Measurements from ENCODE around the gene LRP1B.

Gene LRP1B

DNA sequence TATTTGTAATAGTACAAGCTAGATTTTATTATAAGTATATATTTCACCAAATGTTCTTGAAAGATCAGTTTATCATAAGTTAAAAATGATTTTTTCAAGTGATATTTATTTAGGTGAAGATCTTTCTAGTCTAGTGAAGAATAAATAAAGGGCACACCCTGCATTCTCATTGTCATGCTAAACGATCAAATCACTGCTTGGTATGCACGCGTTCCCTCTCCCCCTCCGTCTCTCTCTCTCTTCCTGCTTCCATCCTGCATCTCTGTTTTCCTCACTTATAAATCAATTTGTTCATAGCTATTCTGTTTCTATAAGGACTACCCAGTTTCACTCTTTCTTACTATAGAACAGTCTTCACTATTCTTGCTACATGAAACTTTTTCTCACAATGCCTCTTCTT is 1067.4 kb downstream of the LRP1B start:
- no peak for DNase-seq

DNA sequence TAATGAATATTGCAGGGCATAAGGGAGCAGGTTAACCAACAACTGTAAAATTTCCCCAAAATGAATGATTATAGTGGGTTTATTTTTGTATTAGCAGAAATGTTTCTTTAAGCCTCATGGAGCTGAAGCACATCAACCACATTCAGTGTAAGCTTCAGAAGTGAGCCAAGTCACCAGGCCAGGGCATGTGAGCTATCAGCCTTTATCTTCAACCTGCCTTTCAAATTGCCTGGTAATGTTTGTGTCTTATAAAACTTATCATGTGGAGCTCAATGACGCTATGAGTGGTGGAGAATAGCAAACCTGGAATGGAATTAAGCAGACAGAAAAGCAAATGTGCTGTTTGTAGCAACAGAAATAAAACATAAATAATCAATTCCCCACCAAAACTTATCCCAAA is 1068.4 kb downstream of the LRP1B start:
- no peak for DNase-seq

- no peak for DNase-seq
Observed at GRCh38 chr2:141062031-141062430, 1068.8 kb downstream of the LRP1B start.

DNA sequence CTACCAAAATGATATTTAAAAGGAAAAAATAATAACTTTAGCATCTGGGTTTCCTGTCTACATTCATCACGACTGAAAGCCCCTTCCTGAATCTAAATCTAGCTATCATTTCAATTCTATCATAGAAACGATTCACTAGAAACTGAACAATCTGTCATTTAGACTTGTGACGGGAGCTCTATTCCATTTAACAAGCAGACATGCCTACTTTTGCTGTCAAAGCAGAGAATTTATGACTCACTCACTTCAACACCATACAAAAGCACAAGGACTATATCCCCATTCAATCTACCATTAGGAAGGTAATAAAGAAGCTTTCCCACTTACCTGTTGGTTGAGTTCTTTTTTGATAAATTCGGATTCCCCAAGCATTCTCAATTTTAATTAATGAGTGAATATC is 1072.3 kb downstream of the LRP1B start:
- no peak for DNase-seq

GRCh38 chr2:141055531-141055930 is 1075.3 kb downstream of the LRP1B start:
- DNase-seq = peak; percentile 65

DNA sequence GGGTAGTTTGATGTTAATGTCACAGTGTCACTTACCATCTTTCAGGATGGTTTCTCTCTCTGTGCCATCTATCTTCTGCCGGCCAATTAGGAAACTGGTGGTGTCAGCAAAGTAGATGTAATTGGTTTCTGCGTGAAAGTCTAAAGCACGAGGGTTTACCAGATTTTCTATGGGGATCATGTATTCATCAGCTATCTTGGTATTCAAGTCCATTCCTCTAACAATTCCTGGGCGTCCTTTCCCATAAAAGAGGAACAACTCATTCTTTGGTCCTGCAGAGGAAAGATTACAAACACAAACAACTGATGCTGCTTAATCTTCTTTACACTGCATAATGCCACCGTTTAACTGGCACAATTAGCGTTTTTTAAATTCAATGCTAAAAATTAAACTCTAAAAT is 1081.9 kb downstream of the LRP1B start:
- DNase-seq = no peak

DNA sequence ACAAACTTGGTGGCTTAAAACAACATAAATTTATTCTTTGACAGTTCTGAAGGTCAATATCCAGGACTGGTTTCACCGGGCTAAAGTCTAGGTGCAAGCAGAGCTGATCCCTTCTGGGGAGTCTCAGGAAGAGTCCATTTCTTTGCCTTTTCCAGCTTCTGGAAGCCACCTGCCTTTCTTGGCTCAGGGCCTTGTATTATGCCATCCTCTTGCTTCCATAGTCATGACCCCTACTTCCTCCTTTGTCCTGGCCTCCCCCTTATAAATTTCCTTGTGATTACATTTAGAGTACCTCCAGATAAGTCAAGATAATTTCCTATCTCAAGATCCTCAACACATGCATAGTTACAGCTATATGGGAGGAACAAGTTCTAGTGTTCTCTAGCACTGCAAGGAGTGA is 1089.5 kb downstream of the LRP1B start:
- peak; percentile 23 for DNase-seq

DNA sequence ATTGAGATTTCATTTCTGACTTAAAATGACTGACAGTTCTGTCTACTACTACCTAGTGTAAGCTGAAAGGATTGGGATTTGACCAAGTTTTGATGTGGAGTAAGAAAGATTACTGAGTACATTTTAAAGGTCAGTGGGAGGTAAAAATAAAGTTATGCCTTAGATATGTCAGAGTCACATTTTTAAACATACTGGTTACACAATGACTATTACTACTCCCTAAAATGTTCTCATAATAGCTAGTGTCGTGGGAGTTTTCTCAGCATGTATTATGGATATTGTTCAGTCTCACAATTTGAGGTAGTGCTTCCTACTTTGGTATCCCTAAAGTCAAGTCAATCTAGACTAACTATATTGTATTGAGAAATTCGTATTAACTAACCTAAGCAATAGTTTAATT is 1092.5 kb downstream of the LRP1B start:
- DNase-seq = no peak

DNA sequence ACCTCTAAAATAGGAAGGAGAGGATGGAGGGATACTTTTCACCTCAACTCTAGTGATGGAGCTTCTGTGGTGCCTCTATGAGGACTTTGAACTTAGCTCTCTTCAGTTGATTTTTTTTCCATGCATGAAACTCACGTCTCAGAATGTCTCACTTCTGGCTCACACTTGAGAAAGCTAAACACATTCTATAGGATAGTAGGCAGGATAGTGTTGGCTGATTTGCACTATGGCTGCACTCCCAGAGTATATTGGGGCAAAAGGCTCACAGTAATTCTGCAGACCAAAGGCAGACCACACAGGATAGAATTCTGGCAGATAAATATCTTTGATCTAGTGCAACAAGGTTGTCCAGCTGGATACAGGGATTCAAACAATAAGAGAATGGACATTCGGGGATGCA is 1093.5 kb downstream of the LRP1B start:
- no peak for DNase-seq

- no peak for DNase-seq
Observed at GRCh38 chr2:141035846-141036420, 1094.9 kb downstream of the LRP1B start.

DNA sequence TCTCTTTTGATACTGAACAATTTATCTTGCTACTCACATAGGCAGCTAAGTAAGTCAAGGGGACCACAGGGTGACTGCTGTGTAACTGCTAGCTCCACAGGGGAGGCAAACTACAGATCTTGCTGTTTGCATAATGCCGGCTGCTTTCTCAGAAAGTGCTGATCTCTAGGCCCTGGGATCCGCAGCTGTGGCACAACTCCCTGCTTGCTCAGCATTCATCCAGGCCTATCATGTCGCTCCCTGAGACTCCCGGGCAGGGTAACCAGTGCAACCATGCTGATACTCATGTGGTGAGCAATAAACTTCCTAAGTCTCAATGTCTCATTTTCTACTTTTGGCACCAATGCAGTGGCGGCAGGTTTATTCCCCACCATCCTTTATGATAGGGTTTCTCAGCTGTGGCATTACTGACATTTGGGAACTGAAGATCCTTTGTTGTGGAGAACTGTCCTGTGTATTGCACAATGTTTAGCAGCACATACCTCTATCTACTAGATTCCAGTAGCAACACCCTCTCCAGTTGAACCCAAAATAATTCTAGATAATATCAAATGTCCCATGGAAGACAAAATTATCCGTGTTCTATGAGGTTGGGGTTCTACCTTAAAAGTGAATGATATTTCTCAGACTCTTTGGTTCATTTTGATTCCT is 1101.3 kb downstream of the LRP1B start:
- no peak for DNase-seq

DNA sequence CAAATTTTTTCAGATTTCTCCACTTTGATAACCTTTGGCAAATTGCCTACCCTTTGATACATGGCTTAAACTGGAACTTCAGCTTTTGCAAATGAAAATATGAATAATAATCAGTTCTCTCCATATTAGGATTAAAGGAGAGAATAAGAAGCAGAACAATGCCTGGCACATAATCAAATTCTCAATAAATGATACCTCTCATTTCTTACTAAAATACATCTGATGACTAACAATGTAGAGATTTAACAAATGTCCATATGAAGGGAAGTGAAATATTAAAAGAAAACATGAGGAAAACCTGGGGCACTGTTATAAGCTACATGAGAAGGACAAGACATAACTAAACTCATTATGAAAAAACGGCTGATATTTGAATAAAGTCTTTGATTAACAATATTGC is 1103.6 kb downstream of the LRP1B start:
- DNase-seq = peak; percentile 1

- DNase-seq = no peak
Observed at GRCh38 chr2:141021611-141022010, 1109.2 kb downstream of the LRP1B start.

- peak; percentile 78 for DNase-seq
Observed at GRCh38 chr2:141021109-141021508, 1109.7 kb downstream of the LRP1B start.

DNA sequence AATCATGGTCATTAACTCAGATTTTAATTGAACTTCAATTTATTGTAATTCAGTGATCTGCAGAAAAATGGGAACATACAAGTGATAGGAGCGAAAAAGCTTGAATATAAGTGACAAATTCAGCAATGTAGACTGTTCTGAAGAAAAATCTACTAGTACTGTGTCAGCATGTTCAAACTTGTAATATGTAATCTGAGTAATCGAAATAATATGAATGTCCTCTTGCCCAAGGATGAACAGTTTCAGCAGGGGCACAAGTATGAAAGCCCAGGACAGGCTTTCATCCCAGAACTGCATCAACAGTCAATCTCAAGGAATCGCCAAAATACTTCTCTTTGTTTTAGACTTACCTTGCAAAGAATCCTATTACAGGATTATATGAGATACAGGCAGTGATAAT is 1110.5 kb downstream of the LRP1B start:
- DNase-seq = peak; percentile 13

DNA sequence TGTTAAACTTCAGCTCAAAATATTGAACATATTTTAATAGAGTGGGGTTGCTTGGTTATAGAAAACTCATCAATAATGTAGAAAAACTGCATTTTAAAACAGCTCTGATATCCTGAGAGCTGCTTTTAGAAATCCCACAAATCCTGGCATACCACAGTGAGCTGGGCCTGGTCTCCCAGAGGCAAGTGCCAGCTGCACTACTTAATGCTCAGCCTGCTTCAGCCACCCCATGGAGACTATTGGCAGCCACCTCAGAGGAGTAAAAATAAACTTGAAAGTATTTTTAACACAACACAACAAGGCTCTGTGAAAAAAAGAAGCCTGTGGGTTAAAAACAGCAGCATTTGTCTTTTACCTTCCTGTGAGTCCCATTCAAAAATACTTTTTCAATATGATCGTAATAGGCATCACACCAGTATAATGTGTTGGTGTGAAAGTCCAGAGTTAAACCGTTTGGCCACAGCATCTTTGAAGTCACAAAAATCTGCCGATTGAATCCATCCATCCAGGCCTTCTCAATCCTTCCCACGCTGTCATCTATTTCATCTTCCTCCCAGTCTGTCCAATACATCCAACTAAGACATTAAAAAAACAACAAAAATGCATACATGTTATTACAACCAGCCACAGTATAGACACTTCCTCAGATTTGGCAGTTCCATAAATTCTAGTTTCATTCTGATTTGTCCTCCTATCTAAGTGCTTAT is 1115.3 kb downstream of the LRP1B start:
- DNase-seq = no peak

DNA sequence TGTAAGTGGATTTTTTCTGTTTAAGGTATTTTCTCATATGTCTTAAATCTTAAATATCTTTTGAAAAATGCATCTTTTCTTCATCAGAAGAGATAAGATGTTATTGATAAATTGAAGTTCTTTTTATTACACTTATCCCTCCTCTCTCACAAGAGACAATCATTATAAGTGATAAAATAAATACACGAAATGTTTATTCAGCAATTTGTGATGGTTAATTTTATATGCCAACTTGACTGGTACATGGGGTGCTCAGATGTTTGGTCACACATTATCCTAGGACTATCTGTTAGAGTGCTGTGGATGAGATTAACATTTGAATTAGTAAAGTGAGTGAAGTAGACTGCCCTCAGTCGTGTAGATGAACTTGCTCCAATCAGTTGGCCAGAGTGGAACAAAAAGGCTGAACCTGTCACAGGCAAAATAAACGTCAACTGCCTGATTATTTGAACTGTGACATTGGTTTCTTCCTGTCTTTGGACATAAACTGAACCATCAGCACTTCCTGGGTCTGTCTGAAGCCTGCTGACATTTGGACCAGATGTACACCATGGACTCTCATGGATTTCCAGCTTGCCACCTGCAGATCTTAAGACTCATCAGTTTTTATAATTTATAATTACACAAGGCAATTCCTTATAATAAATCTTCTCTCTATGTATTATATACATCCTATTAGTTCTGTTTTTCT is 1126.7 kb downstream of the LRP1B start:
- no peak for DNase-seq

DNA sequence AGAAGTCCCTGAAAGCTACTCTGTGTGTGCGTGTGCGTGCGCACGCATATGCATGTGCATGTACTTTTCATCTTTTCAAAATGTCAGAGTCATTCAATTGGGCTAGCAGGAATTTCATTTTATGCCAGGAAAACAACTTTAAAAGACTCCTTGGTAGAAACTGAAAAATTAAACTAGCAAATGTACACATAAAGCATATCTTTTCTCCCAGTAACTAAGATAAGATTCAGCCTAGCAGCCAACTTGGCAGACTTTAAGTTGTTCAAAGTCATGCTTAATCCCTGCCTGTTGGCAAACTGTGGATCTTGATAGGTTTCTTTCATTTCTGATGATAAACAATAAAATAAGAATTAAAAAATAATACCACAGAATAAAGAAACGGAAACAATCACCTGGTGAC is 1129.1 kb downstream of the LRP1B start:
- no peak for DNase-seq

GRCh38 chr2:140998577-140998976 is 1132.2 kb downstream of the LRP1B start:
- DNase-seq = peak; percentile 6

DNA sequence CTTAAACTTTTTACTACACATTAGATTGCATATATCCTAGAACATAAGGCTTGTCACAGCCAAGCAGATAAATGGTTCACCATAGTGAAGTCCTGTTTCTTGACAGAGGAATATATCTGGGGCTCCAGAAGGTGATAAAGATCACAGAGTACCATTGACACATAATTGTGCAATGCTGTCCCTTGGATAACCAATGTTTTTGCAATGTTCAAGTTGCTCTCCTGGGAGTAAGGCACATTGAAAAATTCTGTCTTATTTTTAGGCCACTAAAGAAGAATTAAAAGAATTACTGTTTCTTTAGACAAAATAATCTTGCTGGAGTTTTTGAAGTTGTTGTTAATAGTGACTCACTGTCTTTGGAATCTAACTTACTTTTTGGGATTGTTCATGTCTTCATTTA is 1132.8 kb downstream of the LRP1B start:
- DNase-seq = peak; percentile 6

GRCh38 chr2:140994856-140995255 is 1136.0 kb downstream of the LRP1B start:
- DNase-seq = no peak

GRCh38 chr2:140990416-140990815 is 1140.4 kb downstream of the LRP1B start:
- DNase-seq = peak; percentile 90

- peak; percentile 17 for DNase-seq
Observed at GRCh38 chr2:140988597-140988996, 1142.2 kb downstream of the LRP1B start.

DNA sequence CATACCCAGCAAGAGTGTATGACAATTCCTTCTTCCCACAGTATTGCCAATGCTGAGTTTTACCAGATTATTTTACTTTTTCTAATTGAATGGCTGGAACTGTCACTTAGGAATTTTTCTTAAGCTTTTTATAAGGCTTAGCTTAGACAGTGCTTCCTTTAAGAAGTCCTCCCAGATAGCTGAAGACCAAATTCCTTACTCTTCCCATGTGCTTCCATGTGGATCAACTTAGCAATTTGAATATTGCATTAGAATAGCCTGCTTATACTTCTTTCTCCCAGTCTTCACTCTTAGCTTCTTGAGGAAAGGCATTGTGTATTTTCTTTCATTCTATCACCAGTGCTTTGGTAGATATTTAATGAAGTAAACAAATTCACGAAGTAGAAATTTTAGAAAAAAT is 1144.4 kb downstream of the LRP1B start:
- no peak for DNase-seq
